ENCODE data around the gene IRF1.

DNA sequence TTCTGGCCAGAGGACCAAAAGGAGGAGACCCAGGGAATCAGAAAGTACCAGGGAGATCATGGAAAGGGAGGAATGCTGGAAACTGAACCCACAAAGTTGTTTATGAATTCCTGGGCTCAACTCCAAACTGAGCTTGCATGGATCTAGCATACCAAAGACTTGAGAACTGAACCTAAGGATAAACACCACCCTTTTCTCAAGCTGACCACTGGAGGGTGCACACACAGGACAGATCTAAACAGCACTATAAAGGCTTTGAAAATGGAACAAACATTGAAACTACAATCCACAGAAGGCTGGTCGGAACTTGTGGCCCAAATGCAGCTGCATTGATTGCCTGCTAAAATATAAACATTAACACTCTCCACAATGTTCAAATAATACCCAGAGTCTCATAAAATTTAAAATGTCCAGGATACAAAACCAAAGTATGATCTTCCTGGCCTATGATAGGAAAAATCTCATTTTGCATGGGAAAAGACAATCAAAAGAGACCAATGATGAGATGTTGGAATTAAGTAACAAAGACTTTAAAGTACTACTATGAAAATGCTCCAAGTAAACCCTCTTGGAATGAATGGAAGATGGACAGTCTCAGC is 15.6 kb upstream of the IRF1 start:
- TF ChIP-seq, protein P1, sequence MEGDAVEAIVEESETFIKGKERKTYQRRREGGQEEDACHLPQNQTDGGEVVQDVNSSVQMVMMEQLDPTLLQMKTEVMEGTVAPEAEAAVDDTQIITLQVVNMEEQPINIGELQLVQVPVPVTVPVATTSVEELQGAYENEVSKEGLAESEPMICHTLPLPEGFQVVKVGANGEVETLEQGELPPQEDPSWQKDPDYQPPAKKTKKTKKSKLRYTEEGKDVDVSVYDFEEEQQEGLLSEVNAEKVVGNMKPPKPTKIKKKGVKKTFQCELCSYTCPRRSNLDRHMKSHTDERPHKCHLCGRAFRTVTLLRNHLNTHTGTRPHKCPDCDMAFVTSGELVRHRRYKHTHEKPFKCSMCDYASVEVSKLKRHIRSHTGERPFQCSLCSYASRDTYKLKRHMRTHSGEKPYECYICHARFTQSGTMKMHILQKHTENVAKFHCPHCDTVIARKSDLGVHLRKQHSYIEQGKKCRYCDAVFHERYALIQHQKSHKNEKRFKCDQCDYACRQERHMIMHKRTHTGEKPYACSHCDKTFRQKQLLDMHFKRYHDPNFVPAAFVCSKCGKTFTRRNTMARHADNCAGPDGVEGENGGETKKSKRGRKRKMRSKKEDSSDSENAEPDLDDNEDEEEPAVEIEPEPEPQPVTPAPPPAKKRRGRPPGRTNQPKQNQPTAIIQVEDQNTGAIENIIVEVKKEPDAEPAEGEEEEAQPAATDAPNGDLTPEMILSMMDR (IDR thresholded peaks at IDR 0.05 in 4 of 5, conservative IDR thresholded peaks at IDR 0.05 in 1 of 5), result no peak
- TF ChIP-seq POLR2A (IDR thresholded peaks at IDR 0.05), result no peak

Measured in gastrocnemius medialis (tissue), 4 donors.